Lung (tissue), 12 donors: ENCODE data around the gene HK1. TPM values are rescaled to one million over a fixed set of nuclear protein-coding genes. Genes with fewer than 3 reads are reported as not detected.
"Not testable (repeated sequence)": the region's sequence is repeated elsewhere in the genome, so short reads cannot be mapped to it uniquely, and the experiment has no call there.

Experiments
- ATAC-seq: fragments of 200-7000 bp; cut with Tn5 transposase; one replicate; pipeline ENCODE4 v1.9.1; 2020; ENCODE audit warnings: moderate number of reproducible peaks; ENCODE audit not compliant: insufficient read depth, low FRiP score
- DNase-seq, 3 donors: peaks; one replicate each; pipeline ENCODE4 v3.0.0-alpha.2; 2013 to 2017
- H3K27ac ChIP-seq, 2 donors: one replicate each; pipeline ENCODE4 v1.5.1; 2013; ENCODE audit warnings: mild to moderate bottlenecking in 2 of 2, moderate library complexity in 2 of 2, control low read depth in 1 of 2, inconsistent platforms in 1 of 2, low read depth in 1 of 2, low read length in 1 of 2
- H3K27me3 ChIP-seq, 3 donors: one replicate each; pipeline ENCODE4 v1.5.1; 2013; ENCODE audit warnings: low read length in 2 of 3; ENCODE audit not compliant: control insufficient read depth in 3 of 3, insufficient read depth in 3 of 3
- H3K36me3 ChIP-seq, 4 donors: one replicate each; pipeline ENCODE4 v1.5.1; 2013; ENCODE audit warnings: low read length in 4 of 4, mild to moderate bottlenecking in 1 of 4, moderate library complexity in 1 of 4; ENCODE audit not compliant: control insufficient read depth in 4 of 4, insufficient read depth in 4 of 4
- H3K4me1 ChIP-seq, 5 donors: one replicate each; pipeline ENCODE4 v1.5.1; 2013; ENCODE audit warnings: low read length in 5 of 5, mild to moderate bottlenecking in 2 of 5, moderate library complexity in 1 of 5; ENCODE audit not compliant: control insufficient read depth in 5 of 5, insufficient read depth in 5 of 5
- H3K4me3 ChIP-seq: one replicate; pipeline ENCODE4 v1.5.1; 2013; ENCODE audit warnings: mild to moderate bottlenecking, control low read depth, moderate library complexity
- H3K9ac ChIP-seq, 2 donors: one replicate each; pipeline ENCODE4 v1.5.1; 2013; ENCODE audit warnings: low read length in 2 of 2, control low read depth in 1 of 2; ENCODE audit not compliant: insufficient read depth in 1 of 2
- H3K9me3 ChIP-seq, 4 donors: one replicate each; pipeline ENCODE4 v1.5.1; 2013; ENCODE audit warnings: low read length in 3 of 4, mild to moderate bottlenecking in 1 of 4, moderate library complexity in 1 of 4; ENCODE audit not compliant: control insufficient read depth in 4 of 4, insufficient read depth in 3 of 4
- WGBS, 2 donors: extraction: QIAGEN DNeasy Blood & Tissue Kit; methylation state at CpG; one replicate each; pipeline ENCODE4 v1.1.7; 2013; 5-methylcytosine and 5-hydroxymethylcytosine counted together
- polyA plus RNA-seq, 2 donors: library from polyadenylated mRNA; stranded (reverse); fragments of 200-250 nt; gene quantifications; one replicate each; pipeline ENCODE4 v1.2.1, GENCODE V29; 2013
- total RNA-seq, 2 donors: library from RNA; depleted of rRNA in 1 of 2; stranded (reverse); fragments of >200 nt in 1 of 2; gene quantifications; one replicate each; pipeline ENCODE4 v1.2.1, GENCODE V29; 2014 to 2021
- TF ChIP-seq, protein P1 (sequence below): IDR thresholded peaks from 2 replicates; pipeline ENCODE4 v1.5.1; 2012; ENCODE audit warnings: mild to moderate bottlenecking; ENCODE audit errors: control extremely low read depth, extremely low read depth
- donor health status: control.
- donor health status: control.
- donor health status: Bipolar disorder and iron deficiency.
- donor health status: healthy.
- donor health status: DM: yes; HTN: yes; CAD: no.

Gene HK1
- total and polyA plus RNA-seq, 4 donors = 33.6 to 120 (median 78.0) TPM

DNA sequence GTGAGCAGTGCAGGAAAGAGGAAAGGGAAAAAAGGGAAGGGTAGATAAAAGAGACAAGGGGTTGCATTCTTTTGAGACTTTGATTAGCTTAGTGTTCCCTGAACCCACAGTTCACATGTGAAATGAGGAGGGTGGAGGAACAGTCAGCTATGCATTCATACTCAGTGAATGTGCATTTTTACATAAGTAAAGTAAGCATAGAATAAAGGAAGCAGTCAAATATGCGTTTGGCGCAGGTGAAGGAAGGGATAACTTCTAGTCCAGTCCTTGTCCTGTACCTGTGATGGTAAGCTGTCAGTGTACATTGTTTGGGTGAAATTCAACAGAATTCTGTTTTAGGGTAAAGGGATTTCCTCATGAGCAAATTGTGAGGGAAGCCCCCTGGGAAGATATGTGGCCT is 28.1 kb downstream of the HK1 start:
- H3K4me1 ChIP-seq = peaks cover 0 to 4% (median 0%) of the 10 kb centered on the region in 5 donors
- no peaks in the 10 kb centered on the region for H3K27me3 ChIP-seq
- TF ChIP-seq, protein P1, sequence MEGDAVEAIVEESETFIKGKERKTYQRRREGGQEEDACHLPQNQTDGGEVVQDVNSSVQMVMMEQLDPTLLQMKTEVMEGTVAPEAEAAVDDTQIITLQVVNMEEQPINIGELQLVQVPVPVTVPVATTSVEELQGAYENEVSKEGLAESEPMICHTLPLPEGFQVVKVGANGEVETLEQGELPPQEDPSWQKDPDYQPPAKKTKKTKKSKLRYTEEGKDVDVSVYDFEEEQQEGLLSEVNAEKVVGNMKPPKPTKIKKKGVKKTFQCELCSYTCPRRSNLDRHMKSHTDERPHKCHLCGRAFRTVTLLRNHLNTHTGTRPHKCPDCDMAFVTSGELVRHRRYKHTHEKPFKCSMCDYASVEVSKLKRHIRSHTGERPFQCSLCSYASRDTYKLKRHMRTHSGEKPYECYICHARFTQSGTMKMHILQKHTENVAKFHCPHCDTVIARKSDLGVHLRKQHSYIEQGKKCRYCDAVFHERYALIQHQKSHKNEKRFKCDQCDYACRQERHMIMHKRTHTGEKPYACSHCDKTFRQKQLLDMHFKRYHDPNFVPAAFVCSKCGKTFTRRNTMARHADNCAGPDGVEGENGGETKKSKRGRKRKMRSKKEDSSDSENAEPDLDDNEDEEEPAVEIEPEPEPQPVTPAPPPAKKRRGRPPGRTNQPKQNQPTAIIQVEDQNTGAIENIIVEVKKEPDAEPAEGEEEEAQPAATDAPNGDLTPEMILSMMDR = no peak
- ATAC-seq (no peak), DNase-seq (no peak)
- no peaks in the 10 kb centered on the region for H3K9me3 ChIP-seq
- no peaks in the 10 kb centered on the region for H3K36me3 ChIP-seq
- no peak overlapping the region for H3K27ac ChIP-seq
- H3K9ac ChIP-seq = no peak overlapping the region
- WGBS, 2 donors = 90 to 95% methylated on average over 2 of the region's 2 CpGs
- H3K4me3 ChIP-seq = no peak overlapping the region

DNA sequence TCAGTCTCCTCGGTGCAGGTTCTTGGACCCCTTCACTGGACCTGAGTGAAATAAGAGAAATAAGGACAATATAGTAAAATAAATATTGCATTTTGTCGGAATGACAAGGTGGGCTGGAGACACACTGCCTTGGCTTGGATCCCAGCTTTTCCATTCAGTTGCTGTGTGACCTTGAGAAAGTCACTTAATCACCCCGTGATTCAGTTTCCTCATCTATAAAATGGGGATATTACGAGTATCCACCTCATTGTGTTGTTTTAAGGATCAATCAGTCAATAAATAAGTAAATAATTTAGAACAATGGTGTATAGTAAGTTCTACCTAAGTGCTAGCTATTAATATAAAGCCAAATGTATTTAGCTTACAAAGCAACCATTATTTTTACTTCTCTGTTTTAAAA is 29.1 kb downstream of the HK1 start:
- Histone ChIP-seq H3K9ac (no peak overlapping the region), H3K4me1 (peaks cover 0 to 5% (median 0%) of the 10 kb centered on the region in 5 donors), H3K4me3 (no peak overlapping the region), H3K36me3 (no peaks in the 10 kb centered on the region), H3K27ac (no peak overlapping the region), H3K9me3 (no peaks in the 10 kb centered on the region), H3K27me3 (no peaks in the 10 kb centered on the region)
- 80 to 90% methylated on average over 4 of the region's 4 CpGs for WGBS, 2 donors
- DNase-seq = no peak
- ATAC-seq = no peak
- TF ChIP-seq, protein P1 = no peak

GRCh38 chr10:69308304-69308703 is 30.0 kb downstream of the HK1 start:
- H3K27me3 ChIP-seq, DNase-seq, H3K9ac ChIP-seq, H3K4me1 ChIP-seq, H3K27ac ChIP-seq, H3K4me3 ChIP-seq, H3K36me3 ChIP-seq, H3K9me3 ChIP-seq, ATAC-seq: not testable (repeated sequence)
- 94 to 98% methylated on average over 10 of the region's 10 CpGs for WGBS, 2 donors

GRCh38 chr10:69311309-69311708 is 33.0 kb downstream of the HK1 start:
- no peaks in the 10 kb centered on the region for H3K36me3 ChIP-seq
- no peaks in the 10 kb centered on the region for H3K27me3 ChIP-seq
- no peak overlapping the region for H3K9ac ChIP-seq
- ATAC-seq = no peak
- no peak overlapping the region for H3K27ac ChIP-seq
- TF ChIP-seq, protein P1 = no peak
- DNase-seq = no peak
- 35 to 46% methylated on average over 4 of the region's 4 CpGs for WGBS, 2 donors
- H3K4me1 ChIP-seq = peaks cover 0 to 5% (median 0%) of the 10 kb centered on the region in 5 donors
- no peaks in the 10 kb centered on the region for H3K9me3 ChIP-seq
- H3K4me3 ChIP-seq = no peak overlapping the region
